HCEC 1CT (cell line): ENCODE measurements around the gene ZBTB7C.

Experiments used
- DNase-seq: peaks from one replicate; pipeline ENCODE4 v3.0.0-alpha.2; 2017

ZBTB7C gene

GRCh38 chr18:48244530-48244929, 164.7 kb downstream of the ZBTB7C start:
- no peak for DNase-seq

- DNase-seq: no peak
These were observed 170.5 kb downstream of the ZBTB7C start for GRCh38 chr18:48238636-48239035.

GRCh38 chr18:48238206-48238605, 171.0 kb downstream of the ZBTB7C start:
- DNase-seq: no peak

- no peak for DNase-seq
These were observed 172.4 kb downstream of the ZBTB7C start for GRCh38 chr18:48236822-48237221.

- DNase-seq: peak; percentile 50
These were observed 178.6 kb downstream of the ZBTB7C start for GRCh38 chr18:48230467-48231113.

- DNase-seq: no peak
These were observed 179.6 kb downstream of the ZBTB7C start for GRCh38 chr18:48229552-48229981.

GRCh38 chr18:48228841-48229240, 180.3 kb downstream of the ZBTB7C start:
- DNase-seq: no peak

GRCh38 chr18:48228301-48228715, 180.9 kb downstream of the ZBTB7C start:
- no peak for DNase-seq

- no peak for DNase-seq
These were observed 182.0 kb downstream of the ZBTB7C start for GRCh38 chr18:48227206-48227605.

- no peak for DNase-seq
These were observed 182.8 kb downstream of the ZBTB7C start for GRCh38 chr18:48226401-48226800.

GRCh38 chr18:48222118-48222517, 187.1 kb downstream of the ZBTB7C start:
- DNase-seq: peak; percentile 8

- DNase-seq: no peak
These were observed 189.2 kb downstream of the ZBTB7C start for GRCh38 chr18:48219810-48220499.

- no peak for DNase-seq
These were observed 190.0 kb downstream of the ZBTB7C start for GRCh38 chr18:48219037-48219809.

GRCh38 chr18:48218285-48219022, 190.7 kb downstream of the ZBTB7C start:
- DNase-seq: no peak

GRCh38 chr18:48217258-48218250, 191.6 kb downstream of the ZBTB7C start:
- no peak for DNase-seq

- DNase-seq: no peak
These were observed 192.4 kb downstream of the ZBTB7C start for GRCh38 chr18:48216639-48217257.

- no peak for DNase-seq
These were observed 193.1 kb downstream of the ZBTB7C start for GRCh38 chr18:48215876-48216638.

- no peak for DNase-seq
These were observed 195.4 kb downstream of the ZBTB7C start for GRCh38 chr18:48213791-48214190.

GRCh38 chr18:48208432-48209140, 200.6 kb downstream of the ZBTB7C start:
- DNase-seq: no peak

GRCh38 chr18:48207733-48208132, 201.4 kb downstream of the ZBTB7C start:
- DNase-seq: no peak
